Measurements from ENCODE around the gene TMEM141. TPM values are rescaled to one million over a fixed set of nuclear protein-coding genes. Genes with fewer than 3 reads are reported as not detected.

Gene TMEM141
- total RNA-seq, 1 donor from 2014 or later: 228 TPM

- Histone ChIP-seq H3K4me3 (ENCODE audit: low read depth, low read length) (no peak overlapping the region), H3K36me3 (ENCODE audit: control insufficient read depth, insufficient read depth, low read length) (no peaks in the 10 kb centered on the region), H3K27me3 (ENCODE audit: control insufficient read depth, insufficient read depth, low read length) (no peaks in the 10 kb centered on the region)
- no peak for DNase-seq (ENCODE audit: low read depth)
- no peak for FAIRE-seq
- no peak for TF ChIP-seq CTCF (IDR thresholded peaks at IDR 0.05; ENCODE audit: insufficient read depth, low read length, severe bottlenecking)
Observed at GRCh38 chr9:136748666-136749611, 42.2 kb upstream of the TMEM141 start.

- no peaks in the 10 kb centered on the region for H3K27me3 ChIP-seq (ENCODE audit: control insufficient read depth, insufficient read depth, low read length)
- TF ChIP-seq CTCF (IDR thresholded peaks at IDR 0.05; ENCODE audit: insufficient read depth, low read length, severe bottlenecking): no peak
- FAIRE-seq (no peak), DNase-seq (ENCODE audit: low read depth) (peak; percentile 37)
- H3K36me3 ChIP-seq (ENCODE audit: control insufficient read depth, insufficient read depth, low read length): no peaks in the 10 kb centered on the region
- H3K4me3 ChIP-seq (ENCODE audit: low read depth, low read length): no peak overlapping the region
Observed at GRCh38 chr9:136750526-136750925, 40.6 kb upstream of the TMEM141 start.

- Histone ChIP-seq H3K27me3 (ENCODE audit: control insufficient read depth, insufficient read depth, low read length) (no peaks in the 10 kb centered on the region), H3K36me3 (ENCODE audit: control insufficient read depth, insufficient read depth, low read length) (no peaks in the 10 kb centered on the region), H3K4me3 (ENCODE audit: low read depth, low read length) (no peak overlapping the region)
- FAIRE-seq (no peak), DNase-seq (ENCODE audit: low read depth) (no peak)
- TF ChIP-seq CTCF (IDR thresholded peaks at IDR 0.05; ENCODE audit: insufficient read depth, low read length, severe bottlenecking): no peak
Observed at GRCh38 chr9:136751244-136751643, 39.9 kb upstream of the TMEM141 start.

- no peak for TF ChIP-seq CTCF (IDR thresholded peaks at IDR 0.05; ENCODE audit: insufficient read depth, low read length, severe bottlenecking)
- Histone ChIP-seq H3K4me3 (ENCODE audit: low read depth, low read length) (no peak overlapping the region), H3K27me3 (ENCODE audit: control insufficient read depth, insufficient read depth, low read length) (no peaks in the 10 kb centered on the region), H3K36me3 (ENCODE audit: control insufficient read depth, insufficient read depth, low read length) (no peaks in the 10 kb centered on the region)
- DNase-seq (ENCODE audit: low read depth) (no peak), FAIRE-seq (no peak)
Observed at GRCh38 chr9:136751814-136752213, 39.3 kb upstream of the TMEM141 start.

- Histone ChIP-seq H3K4me3 (ENCODE audit: low read depth, low read length) (no peak overlapping the region), H3K36me3 (ENCODE audit: control insufficient read depth, insufficient read depth, low read length) (no peaks in the 10 kb centered on the region), H3K27me3 (ENCODE audit: control insufficient read depth, insufficient read depth, low read length) (no peaks in the 10 kb centered on the region)
- FAIRE-seq: no peak
- no peak for TF ChIP-seq CTCF (IDR thresholded peaks at IDR 0.05; ENCODE audit: insufficient read depth, low read length, severe bottlenecking)
- DNase-seq (ENCODE audit: low read depth): no peak
Observed at GRCh38 chr9:136753371-136754058, 37.6 kb upstream of the TMEM141 start.

Measured in bronchial epithelial cell (primary cell).